ENCODE measurements around the gene FAM221B. TPM values are rescaled to one million over a fixed set of nuclear protein-coding genes. Genes with fewer than 3 reads are reported as not detected.
A peak's percentile ranks its signal among the peaks of the same experiment; 100 is the strongest.

The FAM221B gene
- total RNA-seq, 1 donor from 2014 or later, result 0.32 TPM

- ATAC-seq, result peak in 1 of 2 donors; percentile 42
- H3K4me1 ChIP-seq, result no peaks in the 10 kb centered on the region
- intact Hi-C loops (cut with DNase I), result no loop called here
- no peaks in the 10 kb centered on the region for H3K27me3 ChIP-seq (ENCODE audit: low read depth)
- TF ChIP-seq CTCF (IDR thresholded peaks at IDR 0.05), result no peak
- no peak for DNase-seq
- no peak overlapping the region for H3K27ac ChIP-seq
- no peaks in the 10 kb centered on the region for H3K9me3 ChIP-seq
- no peak overlapping the region for H3K4me3 ChIP-seq
- peaks cover 44% of the 10 kb centered on the region for H3K36me3 ChIP-seq
Measured at GRCh38 chr9:35800530-35800929, 28.0 kb downstream of the FAM221B start.

GRCh38 chr9:35798658-35799374 is 29.7 kb downstream of the FAM221B start:
- Histone ChIP-seq H3K4me3 (no peak overlapping the region), H3K4me1 (peaks cover 16% of the 10 kb centered on the region), H3K9me3 (no peaks in the 10 kb centered on the region), H3K36me3 (peaks cover 38% of the 10 kb centered on the region), H3K27me3 (ENCODE audit: low read depth) (no peaks in the 10 kb centered on the region), H3K27ac (no peak overlapping the region)
- no peak for TF ChIP-seq CTCF (IDR thresholded peaks at IDR 0.05)
- no peak for DNase-seq
- no peak for ATAC-seq
- intact Hi-C loops (cut with DNase I), result no loop called here

GRCh38 chr9:35797311-35798109 is 31.0 kb downstream of the FAM221B start:
- peaks cover 28% of the 10 kb centered on the region for H3K36me3 ChIP-seq
- ATAC-seq (no peak), DNase-seq (no peak)
- intact Hi-C loops (cut with DNase I), result no loop called here
- no peak overlapping the region for H3K27ac ChIP-seq
- H3K4me1 ChIP-seq, result peaks cover 27% of the 10 kb centered on the region
- TF ChIP-seq CTCF (IDR thresholded peaks at IDR 0.05), result no peak
- H3K27me3 ChIP-seq (ENCODE audit: low read depth), result no peaks in the 10 kb centered on the region
- no peak overlapping the region for H3K4me3 ChIP-seq
- no peaks in the 10 kb centered on the region for H3K9me3 ChIP-seq

- intact Hi-C loops (cut with DNase I), result no loop called here
- Histone ChIP-seq H3K4me1 (peaks cover 34% of the 10 kb centered on the region), H3K9me3 (no peaks in the 10 kb centered on the region), H3K36me3 (peaks cover 11% of the 10 kb centered on the region), H3K4me3 (no peak overlapping the region), H3K27me3 (ENCODE audit: low read depth) (no peaks in the 10 kb centered on the region), H3K27ac (no peak overlapping the region)
- no peak for DNase-seq
- no peak for ATAC-seq
- no peak for TF ChIP-seq CTCF (IDR thresholded peaks at IDR 0.05)
Measured at GRCh38 chr9:35795695-35796094, 32.8 kb downstream of the FAM221B start.

GRCh38 chr9:35793461-35793860 is 35.1 kb downstream of the FAM221B start:
- intact Hi-C loops (cut with DNase I), result no loop called here
- H3K27ac ChIP-seq, result no peak overlapping the region
- no peak for ATAC-seq

More at GRCh38 chr9:35793461-35793860, 35.1 kb downstream of the FAM221B start:
- peaks cover 39% of the 10 kb centered on the region for H3K4me1 ChIP-seq
- no peaks in the 10 kb centered on the region for H3K36me3 ChIP-seq
- no peak for TF ChIP-seq CTCF (IDR thresholded peaks at IDR 0.05)
- DNase-seq, result no peak
- no peak overlapping the region for H3K4me3 ChIP-seq
- no peaks in the 10 kb centered on the region for H3K27me3 ChIP-seq (ENCODE audit: low read depth)
- H3K9me3 ChIP-seq, result no peaks in the 10 kb centered on the region
